ENCODE data around the gene STAU1. TPM values are rescaled to one million over a fixed set of nuclear protein-coding genes. Genes with fewer than 3 reads are reported as not detected.

STAU1 gene
- total and polyA plus RNA-seq, 2 of the 13 experiments (the other 11 are each of a cell fraction or from before 2014, with no cell fraction given), result 119 to 133 TPM

- TF ChIP-seq ZNF318 (CRISPR knock-in tag; IDR thresholded peaks at IDR 0.05) (no peak), SIX1 (CRISPR knock-in tag; IDR thresholded peaks at IDR 0.05; ENCODE audit: borderline replicate concordance) (no peak), ATF7 (IDR thresholded peaks at IDR 0.05) (no peak), ATF7 (CRISPR knock-in tag; IDR thresholded peaks at IDR 0.05) (no peak), AGO1 (IDR thresholded peaks at IDR 0.05; ENCODE audit: low read depth, low read length, poor library complexity, severe bottlenecking) (no peak), CCDC6 (CRISPR knock-in tag; IDR thresholded peaks at IDR 0.05) (no peak), MED8 (CRISPR knock-in tag; IDR thresholded peaks at IDR 0.05; ENCODE audit: insufficient replicate concordance) (no peak), ZNF275 (CRISPR knock-in tag; IDR thresholded peaks at IDR 0.05; ENCODE audit: borderline replicate concordance) (no peak), STAT5B (CRISPR knock-in tag; IDR thresholded peaks at IDR 0.05) (no peak), PTBP1 (IDR thresholded peaks at IDR 0.05; ENCODE audit: low read depth, low read length, poor library complexity, severe bottlenecking) (no peak), ERF (CRISPR knock-in tag; IDR thresholded peaks at IDR 0.05) (no peak), ESRRA (CRISPR knock-in tag; IDR thresholded peaks at IDR 0.05; ENCODE audit: low read depth) (0 out of 2 replicates have a peak, but pooled peaks have one; percentile 6), ZFP36 (IDR thresholded peaks at IDR 0.05; ENCODE audit: borderline replicate concordance, low read depth, low read length, partially characterized antibody) (no peak), ARID3A (IDR thresholded peaks at IDR 0.05; ENCODE audit: low read depth, low read length) (no peak), TBX2 (CRISPR knock-in tag; IDR thresholded peaks at IDR 0.05; ENCODE audit: borderline replicate concordance) (no peak), HMG20A (CRISPR knock-in tag; IDR thresholded peaks at IDR 0.05; ENCODE audit: borderline replicate concordance) (no peak), RAD51 (IDR thresholded peaks at IDR 0.05; ENCODE audit: borderline replicate concordance) (no peak), HOXA3 (CRISPR knock-in tag; IDR thresholded peaks at IDR 0.05) (no peak)
Observed at GRCh38 chr20:49187330-49187850, 744 bp downstream of the STAU1 start (continued).
